Right renal cortex interstitium (tissue), 3 donors: Measurements from ENCODE around the gene TMEM170B. TPM values are rescaled to one million over a fixed set of nuclear protein-coding genes. Genes with fewer than 3 reads are reported as not detected.

Experiments used
- DNase-seq, 3 donors: peaks; one replicate each; pipeline ENCODE4 v3.0.0-alpha.2; 2013; ENCODE audit warnings: low read depth in 3 of 3, low spot score in 2 of 3
- polyA plus RNA-seq, 3 donors: library from polyadenylated mRNA; unstranded; fragments of 120-200 nt; gene quantifications; one replicate each; pipeline ENCODE4 v1.2.1, GENCODE V29; 2013; ENCODE audit not compliant: insufficient read length in 3 of 3

Gene TMEM170B
- polyA plus RNA-seq, 3 donors = 8.8 to 9.2 (median 9.1) TPM

DNA sequence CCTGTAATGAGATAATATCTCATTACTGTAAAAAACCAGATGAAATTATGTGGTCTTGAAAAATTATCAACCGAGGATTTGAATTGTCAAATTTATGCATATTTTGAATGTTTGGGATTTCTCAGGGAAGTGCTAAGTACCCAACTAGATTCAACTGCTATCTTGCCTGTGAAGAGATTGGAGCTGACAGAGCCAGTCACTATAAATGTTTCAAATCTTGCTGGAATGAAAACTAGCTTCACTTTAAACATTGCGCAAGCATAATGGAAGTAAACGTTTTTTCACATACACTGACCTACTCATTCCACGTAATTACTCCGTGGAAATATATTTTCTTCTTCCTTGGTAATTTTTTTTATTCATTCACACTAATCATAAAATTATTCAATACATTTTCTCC lies 46.7 kb downstream of the TMEM170B start:
- no peak for DNase-seq

DNA sequence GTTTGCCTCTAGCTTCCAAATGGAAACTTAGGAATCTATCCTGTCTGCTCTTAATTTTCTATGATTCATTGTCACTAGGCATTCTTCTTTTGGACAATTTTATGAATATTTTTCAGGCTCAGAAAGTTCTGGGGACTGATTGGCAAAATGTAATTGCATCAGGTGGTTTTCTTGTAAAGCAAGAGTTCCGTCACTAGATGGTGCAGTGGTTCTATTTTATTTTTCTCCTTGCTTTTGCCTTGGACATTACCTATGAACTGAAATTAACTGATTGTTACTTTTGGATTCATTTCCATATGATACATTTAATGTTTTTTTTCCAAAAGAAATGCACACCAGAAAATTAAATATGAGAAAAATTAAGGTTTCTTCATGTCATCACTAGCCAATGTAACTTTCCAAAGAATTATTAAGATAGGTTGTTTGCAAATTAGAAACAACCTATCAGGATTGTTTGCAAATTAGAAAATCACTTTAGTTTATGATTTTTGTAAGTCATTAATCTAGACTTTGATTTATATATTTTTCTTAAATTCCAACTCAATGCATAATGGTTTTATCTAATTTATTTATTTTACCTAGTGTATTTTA lies 48.0 kb downstream of the TMEM170B start:
- no peak for DNase-seq

DNA sequence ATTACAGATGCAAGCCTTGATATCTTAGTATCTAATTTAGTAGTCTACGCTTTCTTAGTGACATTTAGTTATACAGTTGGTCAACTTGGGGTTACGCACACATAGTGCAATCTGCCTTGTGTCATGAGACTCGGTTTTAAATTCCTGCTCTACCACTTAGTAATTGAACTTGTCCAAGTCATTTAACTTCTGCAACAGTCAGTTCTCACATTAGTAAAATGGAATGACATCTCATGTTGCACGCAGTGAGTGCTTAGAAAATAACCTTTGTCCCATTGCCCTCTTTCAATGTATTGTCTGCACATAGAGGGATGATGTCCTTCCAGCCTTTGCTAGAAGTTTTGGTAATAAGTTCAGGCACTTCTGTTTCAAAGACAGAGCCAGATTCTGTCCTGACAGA lies 48.6 kb downstream of the TMEM170B start:
- no peak for DNase-seq

DNA sequence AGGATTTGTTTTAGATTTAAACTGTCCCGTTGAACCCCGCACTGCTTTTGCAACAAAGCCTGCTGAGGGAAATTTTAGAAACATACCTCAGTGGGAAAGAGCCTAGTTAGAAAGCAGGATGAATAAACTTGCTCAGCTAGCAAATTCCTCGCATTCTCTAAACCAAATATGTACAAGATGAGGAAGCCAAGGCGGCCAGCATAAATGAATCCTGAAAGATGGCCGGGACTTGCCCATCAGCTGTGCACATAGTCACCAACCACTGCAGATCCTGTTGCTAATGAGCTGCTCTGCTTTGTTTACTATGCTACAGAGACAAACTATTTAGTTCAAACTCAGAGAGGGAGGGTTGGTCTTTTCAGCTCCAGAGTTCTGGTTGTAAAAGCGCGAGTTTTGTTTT lies 49.0 kb downstream of the TMEM170B start:
- DNase-seq = no peak

DNA sequence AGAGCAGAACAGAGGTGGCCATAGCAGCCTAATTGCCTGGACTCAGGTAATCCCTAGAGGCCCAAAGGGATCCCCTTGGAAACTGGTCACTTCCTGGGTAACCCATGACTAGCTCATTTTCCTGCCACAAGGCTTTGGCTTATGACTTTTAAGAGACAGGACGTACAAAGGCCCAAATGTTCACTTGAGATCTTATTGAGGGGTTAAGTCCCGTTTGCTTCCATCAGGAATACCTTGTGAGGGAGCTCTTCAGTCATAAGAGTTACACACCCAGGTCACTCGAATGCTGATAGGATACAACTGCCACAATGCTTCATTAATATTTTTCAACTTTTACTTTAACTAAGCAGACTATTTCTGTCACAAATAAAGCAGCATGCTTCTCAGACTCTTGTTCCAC lies 51.7 kb downstream of the TMEM170B start:
- no peak for DNase-seq

DNA sequence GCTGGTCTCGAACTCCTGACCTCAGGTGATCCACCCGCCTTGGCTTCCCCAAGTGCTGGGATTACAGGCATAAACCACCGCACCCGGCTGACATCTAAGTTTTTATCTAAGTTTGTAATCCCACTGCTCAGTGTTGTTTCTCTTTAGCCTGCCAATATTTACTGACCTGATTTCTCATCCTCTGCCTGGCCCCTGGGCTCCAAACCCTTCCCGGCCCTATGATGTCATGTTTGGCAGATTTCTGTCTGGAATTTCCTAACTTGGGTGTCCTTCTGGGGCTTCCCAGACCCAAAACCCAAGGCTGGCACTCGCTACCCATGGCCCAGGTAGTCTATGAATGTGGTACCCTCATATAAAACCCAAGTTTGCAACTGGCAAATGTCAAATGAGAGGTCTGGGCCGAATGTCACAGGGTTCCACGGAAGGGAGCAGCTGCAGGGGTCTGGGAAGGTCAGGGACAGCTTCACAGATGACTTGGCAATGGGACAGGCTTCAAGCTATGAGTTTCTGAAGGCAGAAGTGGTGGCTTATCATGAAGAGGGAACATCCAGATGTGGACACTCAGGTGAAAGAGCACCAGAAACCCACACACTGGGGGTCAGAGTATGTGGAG lies 54.9 kb downstream of the TMEM170B start:
- no peak for DNase-seq

DNA sequence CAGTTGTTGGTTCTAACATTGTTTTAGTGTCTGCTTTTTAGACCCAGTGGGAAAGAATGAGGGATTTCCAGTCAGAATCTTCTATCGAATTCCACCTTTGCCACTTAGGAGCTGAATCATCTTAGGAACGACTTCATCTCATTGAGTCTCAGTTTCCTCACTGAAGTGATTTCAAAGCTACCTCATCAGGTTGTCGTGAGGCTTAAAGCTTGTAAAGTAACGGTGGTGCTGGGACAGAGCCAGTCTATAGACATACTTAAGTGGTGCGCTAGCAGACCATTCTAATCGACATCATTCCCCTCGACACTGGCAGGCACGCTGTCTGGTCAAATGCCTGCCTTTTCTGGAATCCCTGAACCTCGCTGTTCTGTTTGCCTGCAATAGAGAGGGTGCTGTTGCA lies 55.5 kb downstream of the TMEM170B start:
- no peak for DNase-seq

DNA sequence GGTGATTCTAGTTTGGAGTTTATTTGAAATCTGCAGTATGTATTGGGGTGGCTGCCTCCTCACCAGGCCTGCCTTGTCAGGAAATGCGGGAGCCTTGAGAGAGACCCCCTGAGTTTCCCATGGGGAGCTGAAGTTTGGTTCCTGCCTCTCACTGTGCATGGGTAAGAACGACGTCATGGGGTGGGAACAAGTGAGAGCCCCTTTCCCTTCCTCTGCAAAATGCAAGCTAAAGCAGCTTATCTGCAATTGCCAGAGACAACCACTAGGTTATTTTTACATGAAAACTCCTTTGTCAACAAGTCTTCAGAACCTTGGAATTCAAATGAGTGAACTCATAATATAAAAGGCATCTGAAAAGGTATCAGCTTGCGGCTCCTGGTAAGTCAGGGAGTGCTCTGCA lies 58.4 kb downstream of the TMEM170B start:
- no peak for DNase-seq

DNA sequence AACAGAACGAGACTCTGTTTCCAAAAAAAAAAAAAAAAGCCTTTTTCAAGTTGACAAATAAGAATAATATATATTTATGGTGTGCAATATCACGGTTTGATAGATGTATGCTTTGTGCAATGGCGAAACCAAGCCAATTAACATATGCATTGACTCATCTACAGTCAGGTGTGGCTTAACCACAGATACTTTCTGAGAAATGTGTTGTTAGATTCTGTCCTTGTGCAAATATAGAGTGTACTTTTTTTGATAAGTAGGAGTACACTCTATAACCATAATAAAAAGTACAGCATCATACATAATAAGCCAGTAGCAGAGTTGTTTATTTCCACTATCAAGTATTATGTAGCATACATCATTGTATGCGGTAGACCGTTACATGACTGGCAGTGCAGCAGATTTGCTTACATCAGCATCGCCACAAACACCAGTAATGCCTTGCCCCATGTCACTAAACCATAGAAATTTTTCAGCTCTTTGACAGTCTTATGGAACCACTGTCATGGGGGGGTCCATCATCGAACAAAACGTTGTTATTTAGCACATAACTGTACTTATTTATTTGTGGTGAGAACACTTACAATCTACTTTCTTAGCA lies 59.2 kb downstream of the TMEM170B start:
- no peak for DNase-seq

DNA sequence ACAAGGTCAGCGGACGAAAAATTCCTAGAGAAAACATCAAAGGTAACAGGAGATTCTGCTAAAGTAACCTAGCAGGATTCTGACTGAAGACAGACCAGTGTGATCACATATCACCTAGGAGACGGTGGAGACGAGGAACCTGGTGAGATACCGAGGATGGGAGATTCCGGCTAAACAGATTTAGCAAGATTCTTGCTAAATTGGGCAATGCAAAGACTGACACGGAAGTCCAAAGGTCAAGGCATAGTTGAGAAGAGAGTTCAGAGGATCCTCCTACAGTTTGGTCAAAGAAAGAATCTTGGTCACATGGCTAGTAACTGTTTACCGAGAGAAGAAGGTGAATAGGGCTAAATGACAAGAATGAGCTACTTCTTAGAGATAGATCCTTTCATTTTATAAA lies 61.1 kb downstream of the TMEM170B start:
- no peak for DNase-seq

DNA sequence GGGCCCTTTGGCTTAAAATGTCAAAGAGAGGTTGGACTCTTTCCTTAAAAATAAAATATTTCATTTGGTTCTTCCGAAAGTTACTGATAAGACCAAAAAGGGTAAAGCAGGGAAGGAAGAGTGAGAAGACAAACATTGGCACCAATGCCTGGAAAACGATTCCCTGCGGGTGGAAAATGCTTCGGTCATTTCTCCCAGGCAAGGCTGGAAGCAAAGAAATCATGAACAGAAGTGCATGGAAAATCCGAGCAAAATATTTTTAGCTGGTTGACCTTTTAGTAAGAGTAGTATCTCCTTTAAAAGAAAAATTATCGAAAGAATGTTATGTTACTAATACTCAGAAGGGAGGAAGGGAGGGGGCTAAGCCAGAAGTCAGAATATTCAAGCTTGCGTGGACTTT lies 62.7 kb downstream of the TMEM170B start:
- DNase-seq = no peak

DNA sequence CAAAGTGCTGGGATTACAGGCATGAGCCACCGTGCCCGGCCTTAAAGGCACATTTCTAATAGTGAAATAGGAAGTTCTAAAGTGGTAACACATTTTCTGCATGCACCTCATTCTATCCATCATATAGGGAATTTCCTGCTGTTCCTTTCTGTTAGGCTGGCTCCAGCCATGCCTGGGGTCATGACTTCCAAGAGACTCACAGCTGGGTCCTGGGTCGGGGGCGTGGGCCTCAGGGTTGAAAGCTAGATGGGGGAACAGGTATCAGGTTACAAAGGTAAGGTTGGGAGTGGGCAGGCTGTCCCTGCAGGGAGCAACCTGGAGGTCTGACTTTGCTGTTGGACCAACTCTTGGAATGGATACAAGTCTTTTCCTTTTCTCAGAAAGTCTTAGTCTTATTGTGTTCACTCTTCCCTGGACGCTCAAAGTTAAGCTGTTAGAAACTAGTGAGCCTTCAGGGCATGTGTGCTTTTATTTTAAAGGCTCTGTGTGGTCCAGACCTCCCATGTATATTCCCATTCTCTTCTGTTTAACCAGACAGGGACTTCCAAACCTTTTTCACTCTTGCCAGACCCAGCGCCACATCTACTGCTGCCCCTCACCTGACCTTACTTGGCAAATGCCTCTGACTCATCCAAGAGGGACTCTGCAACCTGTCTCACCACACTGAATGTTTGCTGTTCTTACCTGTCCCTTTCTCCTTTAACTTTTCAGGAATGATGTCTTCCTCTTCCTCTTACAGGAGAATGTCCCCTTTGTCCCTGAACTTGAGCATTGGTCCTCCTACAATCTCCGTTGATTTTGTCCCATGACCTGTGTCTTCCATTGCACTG lies 64.4 kb downstream of the TMEM170B start:
- no peak for DNase-seq

DNA sequence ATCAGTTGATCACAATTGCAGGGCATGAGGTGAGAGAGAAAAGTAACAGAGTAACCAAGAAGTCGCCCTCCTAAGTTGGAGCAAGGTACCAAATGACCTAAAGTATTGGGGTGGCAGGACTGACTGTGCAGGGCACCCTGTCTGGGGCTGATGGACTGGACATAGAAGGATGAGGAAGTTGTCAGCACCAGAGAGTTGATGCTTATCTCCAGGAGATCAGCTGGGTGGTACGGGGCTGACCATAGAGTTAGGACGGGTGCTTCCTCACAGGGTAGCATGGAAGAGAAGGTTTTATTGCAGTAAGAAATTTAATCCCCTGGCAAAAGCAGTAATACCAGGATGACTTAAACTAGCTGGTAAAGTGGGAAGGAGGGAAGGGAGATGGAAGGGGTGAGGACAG lies 66.7 kb downstream of the TMEM170B start:
- no peak for DNase-seq

DNA sequence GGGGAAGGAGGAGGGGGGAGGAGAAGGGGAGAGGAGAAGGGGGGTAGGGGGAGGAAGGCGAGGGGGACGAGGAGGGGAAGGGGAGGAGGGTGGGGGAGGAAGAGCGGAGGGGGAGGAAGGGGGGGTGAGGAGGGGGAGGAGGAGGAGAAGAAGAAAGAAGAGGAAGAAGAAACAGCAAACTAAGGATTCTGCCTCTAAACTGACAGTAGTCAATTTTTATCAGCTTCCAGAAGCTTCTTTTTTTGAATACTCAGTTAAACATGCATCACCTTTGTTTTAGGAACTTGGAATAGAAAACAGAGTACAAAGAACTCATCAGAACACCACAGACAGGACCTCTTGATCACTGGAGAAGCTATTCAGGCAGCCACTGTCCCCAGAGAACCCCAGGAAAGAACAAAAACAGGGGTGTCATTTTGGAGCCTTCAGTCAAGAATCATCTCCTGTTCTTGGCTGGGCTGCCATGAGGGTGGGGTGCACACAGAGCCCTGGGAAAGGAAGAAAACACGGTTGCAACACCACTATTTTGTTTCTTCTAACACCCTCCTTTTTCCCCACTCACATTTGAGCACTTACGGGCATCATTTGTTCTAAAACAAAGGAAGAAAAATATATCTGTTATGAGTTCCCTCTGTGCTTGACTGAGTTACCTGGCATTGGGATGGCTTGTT lies 67.4 kb downstream of the TMEM170B start:
- DNase-seq = no peak

DNA sequence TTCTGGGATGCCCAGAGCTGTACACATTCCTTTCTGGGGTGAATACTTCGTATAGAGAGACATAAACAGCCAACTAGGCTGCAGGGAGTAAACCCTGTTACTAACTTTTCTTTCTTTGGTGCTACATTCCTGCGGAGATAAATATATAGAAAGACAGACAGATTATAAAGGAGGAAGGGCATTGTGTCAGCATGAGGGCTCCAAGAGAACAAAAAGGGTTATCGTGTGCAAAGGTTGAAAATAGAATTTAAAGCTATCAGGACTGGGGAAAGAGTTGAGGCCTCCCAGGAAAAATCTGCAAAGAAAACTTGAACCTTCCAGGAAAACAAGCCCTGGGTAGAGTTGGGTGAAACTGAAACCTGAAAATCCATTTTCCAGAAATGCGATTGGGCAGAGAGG lies 68.0 kb downstream of the TMEM170B start:
- DNase-seq = no peak

DNA sequence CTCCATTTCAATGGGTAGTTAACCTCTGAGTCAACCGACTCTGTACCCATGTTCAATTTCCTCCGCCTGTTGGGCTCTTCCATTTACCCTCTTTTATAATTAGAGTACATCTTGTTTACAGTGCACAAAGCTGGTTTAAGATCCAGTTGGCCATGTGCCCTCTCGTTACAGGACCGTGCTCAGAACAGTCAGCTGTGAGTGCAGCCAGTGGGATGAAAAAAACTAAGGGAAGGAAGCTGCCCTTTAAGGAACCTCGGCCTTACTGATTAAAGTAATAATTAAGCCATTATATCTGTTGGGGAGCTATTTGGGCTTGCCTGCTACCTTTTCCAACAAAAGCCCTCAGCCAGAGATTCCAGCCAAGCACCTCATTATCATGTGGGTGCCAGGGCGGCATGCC lies 68.8 kb downstream of the TMEM170B start:
- no peak for DNase-seq

DNA sequence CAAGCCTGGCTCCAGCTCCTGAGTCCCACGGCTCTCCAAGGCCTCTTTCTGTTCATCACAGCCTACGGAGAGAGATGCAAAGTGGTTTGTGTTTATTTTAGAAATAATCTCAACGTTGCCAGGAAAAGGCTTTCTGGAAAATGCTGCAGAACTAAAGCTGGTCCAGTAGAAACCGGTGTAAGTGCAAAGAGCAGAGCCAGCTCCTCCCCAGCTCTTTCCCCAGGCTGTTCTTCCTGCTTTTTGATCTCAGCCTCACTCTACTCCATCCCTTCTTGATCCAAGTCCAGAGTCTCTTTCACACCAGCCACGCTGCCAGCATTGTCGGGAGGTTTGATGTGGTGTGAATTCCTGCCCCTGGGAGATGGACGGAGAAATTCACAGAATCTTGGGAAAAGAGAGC lies 69.8 kb downstream of the TMEM170B start:
- DNase-seq = no peak

DNA sequence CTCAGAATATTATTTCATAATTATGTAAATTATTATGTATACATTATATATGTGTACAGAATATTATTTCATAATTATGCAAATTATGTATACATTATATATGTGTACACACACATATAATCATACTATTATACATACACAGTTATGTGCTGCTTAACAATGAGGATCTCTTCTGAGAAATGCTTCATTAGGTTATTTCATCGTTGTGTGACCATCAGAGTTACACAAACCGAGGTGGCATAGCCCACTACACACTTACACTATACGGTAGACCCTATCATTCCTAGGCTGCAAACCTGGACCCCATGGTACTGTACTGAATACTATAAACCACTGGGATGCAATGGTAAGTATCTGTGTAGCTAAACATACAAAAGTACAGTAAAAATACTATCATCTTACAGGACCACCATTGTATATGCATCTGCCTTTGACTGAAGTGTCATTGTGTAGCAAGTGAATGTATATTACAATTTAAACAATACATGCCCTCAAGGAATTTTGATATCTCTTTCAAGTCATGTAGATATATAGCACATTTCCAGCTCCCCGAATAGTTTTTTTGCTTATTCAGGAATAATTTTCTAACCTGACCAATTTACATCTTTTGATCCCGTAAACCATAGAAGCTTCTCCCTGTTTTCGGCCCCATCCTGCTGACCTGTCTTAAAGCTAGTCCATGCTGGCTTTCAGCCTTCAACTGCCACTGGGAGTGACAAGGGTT lies 71.2 kb downstream of the TMEM170B start:
- no peak for DNase-seq

DNA sequence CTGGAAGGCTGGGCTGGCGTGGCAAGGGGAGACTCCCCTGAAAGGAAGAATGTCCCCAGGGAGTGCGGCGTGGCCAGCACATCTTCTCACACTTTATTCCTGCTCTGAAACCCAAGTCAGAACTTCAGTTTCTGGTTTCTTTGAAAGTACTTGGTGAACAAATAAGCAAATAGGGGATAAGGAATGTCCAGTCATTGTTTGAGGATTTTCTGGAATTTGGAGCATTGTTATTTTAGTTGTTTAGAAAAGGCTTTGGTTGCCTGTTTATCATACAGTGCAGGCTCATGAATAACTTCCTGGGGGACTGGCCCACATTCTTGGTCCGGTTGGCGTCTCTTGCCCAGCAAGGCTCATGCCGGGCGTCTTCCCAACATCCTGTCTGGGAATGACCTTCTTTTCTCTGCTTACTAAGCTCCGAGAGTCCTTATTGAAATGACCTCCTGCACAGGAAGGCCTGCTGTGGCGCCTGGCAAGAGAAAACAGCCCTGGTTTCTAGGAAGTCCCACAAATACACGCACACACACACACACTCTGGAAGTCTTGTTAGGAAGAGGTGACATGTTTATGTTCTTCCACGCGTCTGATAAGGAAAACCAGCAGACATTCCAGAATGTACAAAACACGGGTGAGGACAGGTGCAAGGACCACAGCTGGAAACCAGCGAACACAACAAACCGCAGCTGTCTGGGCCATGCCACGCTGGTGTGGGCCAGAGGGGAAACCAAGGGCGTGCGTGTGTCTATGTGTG lies 71.9 kb downstream of the TMEM170B start:
- DNase-seq = no peak

DNA sequence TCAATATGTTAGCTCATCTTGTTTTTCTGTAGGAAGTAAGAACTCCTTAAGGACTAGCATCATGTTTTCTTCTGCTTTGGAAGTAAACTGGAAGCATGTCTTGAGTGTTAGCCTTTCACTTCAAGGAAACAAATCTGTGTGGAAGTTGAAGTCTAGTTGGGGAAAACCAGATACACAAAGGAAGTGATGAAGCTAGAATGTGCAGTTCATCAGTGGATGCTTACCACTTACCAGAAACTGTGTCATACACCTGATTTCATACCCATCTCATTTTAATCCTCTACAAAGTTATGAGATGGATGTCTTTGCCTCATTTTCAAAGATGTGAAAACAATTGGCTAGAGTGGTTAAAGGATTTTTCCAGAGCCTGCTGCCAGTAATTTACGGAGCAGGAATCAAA lies 75.8 kb downstream of the TMEM170B start:
- no peak for DNase-seq
